ENCODE results near the gene CPLX4. TPM values are rescaled to one million over a fixed set of nuclear protein-coding genes. Genes with fewer than 3 reads are reported as not detected.

CPLX4 gene
- total and polyA plus RNA-seq, 2 donors (not counting 1 experiment from before 2014, with no cell fraction given) = not detected

DNA sequence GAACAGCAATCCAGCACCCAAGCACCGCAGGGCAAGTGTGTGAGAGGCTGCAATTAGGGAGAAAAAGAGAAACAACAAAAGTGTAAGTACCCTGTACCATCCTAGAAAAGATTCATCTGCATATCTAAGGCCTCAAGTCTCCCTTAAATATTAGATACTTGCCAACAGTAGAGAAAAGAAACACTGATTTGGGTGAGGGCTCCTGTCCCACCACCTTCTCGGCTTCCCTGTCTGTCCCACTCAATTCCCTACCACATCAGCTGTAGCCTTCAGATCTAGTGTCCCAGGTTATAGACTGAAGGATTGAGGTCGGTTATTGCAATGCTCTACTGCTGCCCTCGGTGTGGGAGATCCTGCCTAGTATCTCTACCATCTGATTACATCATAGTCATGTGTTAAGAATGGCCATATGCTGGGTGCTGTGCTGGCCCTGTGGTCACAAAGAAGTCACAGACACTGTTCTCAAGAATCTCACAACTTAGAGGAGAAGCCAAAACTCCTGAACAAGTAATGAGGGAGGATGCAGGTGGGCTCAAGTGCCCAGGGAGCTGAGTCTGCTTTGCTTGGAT, 47.7 kb downstream of the CPLX4 start:
- TF ChIP-seq, protein P1, sequence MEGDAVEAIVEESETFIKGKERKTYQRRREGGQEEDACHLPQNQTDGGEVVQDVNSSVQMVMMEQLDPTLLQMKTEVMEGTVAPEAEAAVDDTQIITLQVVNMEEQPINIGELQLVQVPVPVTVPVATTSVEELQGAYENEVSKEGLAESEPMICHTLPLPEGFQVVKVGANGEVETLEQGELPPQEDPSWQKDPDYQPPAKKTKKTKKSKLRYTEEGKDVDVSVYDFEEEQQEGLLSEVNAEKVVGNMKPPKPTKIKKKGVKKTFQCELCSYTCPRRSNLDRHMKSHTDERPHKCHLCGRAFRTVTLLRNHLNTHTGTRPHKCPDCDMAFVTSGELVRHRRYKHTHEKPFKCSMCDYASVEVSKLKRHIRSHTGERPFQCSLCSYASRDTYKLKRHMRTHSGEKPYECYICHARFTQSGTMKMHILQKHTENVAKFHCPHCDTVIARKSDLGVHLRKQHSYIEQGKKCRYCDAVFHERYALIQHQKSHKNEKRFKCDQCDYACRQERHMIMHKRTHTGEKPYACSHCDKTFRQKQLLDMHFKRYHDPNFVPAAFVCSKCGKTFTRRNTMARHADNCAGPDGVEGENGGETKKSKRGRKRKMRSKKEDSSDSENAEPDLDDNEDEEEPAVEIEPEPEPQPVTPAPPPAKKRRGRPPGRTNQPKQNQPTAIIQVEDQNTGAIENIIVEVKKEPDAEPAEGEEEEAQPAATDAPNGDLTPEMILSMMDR (IDR thresholded peaks at IDR 0.05) = no peak
- no peak for TF ChIP-seq EZH2 (IDR thresholded peaks at IDR 0.05; ENCODE audit: borderline replicate concordance, insufficient read depth, low read depth, low read length, poor library complexity, severe bottlenecking)
- Mint-ChIP-seq H3K4me1 (peaks cover 35% of the 10 kb centered on the region), H3K27me3 (peaks cover 76% of the 10 kb centered on the region), H3K27ac (no peak overlapping the region), H3K9me3 (ENCODE audit: insufficient read depth) (no peaks in the 10 kb centered on the region), H3K4me3 (no peak overlapping the region)
- ChIA-PET CTCF (no interaction called here), POLR2A (no interaction called here)
- Histone ChIP-seq H2AFZ (ENCODE audit: insufficient read depth, low read depth, low read length, poor library complexity, severe bottlenecking) (no peak overlapping the region), H3K4me1 (ENCODE audit: control insufficient read depth in 2 of 2, insufficient read depth in 2 of 2, low read length in 2 of 2) (peaks cover 42 to 61% of the 10 kb centered on the region in 2 donors), H3K9me3 (ENCODE audit: control extremely low read depth in 1 of 3, control insufficient read depth in 2 of 3, insufficient read depth in 1 of 3, low read length in 2 of 3) (peaks cover 0 to 45% (median 0%) of the 10 kb centered on the region in 3 donors), H3K4me3 (ENCODE audit: control extremely low read depth in 1 of 5, extremely low read depth in 1 of 5, insufficient read depth in 1 of 5, low read depth in 2 of 5, low read length in 4 of 5) (no peak overlapping the region), H3K27ac (ENCODE audit: low read length in 2 of 2) (no peak overlapping the region), H3K79me2 (ENCODE audit: control insufficient read depth, insufficient read depth, low read length) (no peaks in the 10 kb centered on the region), H3K4me2 (replicated peaks; ENCODE audit: low read depth, low read length, poor library complexity, severe bottlenecking) (no peak overlapping the region), H3K27me3 (replicated peaks in 1 of 4; ENCODE audit: control extremely low read depth in 1 of 4, control insufficient read depth in 3 of 4, insufficient read depth in 4 of 4, low read length in 3 of 4) (peaks cover 0 to 95% (median 72%) of the 10 kb centered on the region in 4 experiments), H3K9ac (ENCODE audit: low read length) (no peak overlapping the region), H4K20me1 (ENCODE audit: control insufficient read depth, insufficient read depth, low read length, poor library complexity, severe bottlenecking) (no peaks in the 10 kb centered on the region), H3K36me3 (replicated peaks in 1 of 2; ENCODE audit: control extremely low read depth in 1 of 2, control insufficient read depth in 1 of 2, extremely low read depth in 1 of 2, insufficient read depth in 2 of 2, low read length in 1 of 2) (no peaks in the 10 kb centered on the region)
- intact Hi-C loops (cut with micrococcal nuclease) = loop anchor here (5.0 kb wide), 1 partner anchor 87 kb away; the partner anchor contains the start of gene LMAN1
- peak; percentile 6 for DNase-seq
- no CpG with 5 or more reads among the region's 4 CpGs for WGBS (ENCODE audit: insufficient coverage)
- no peak for ATAC-seq (ENCODE audit: low read depth)

GRCh38 chr18:59269563-59270119, 48.8 kb downstream of the CPLX4 start:
- no peaks in the 10 kb centered on the region for H3K36me3 ChIP-seq (replicated peaks in 1 of 2; ENCODE audit: control extremely low read depth in 1 of 2, control insufficient read depth in 1 of 2, extremely low read depth in 1 of 2, insufficient read depth in 2 of 2, low read length in 1 of 2)
- no peak overlapping the region for H3K27ac Mint-ChIP-seq
- intact Hi-C loops (cut with micrococcal nuclease) = loop anchor here (5.0 kb wide), 1 partner anchor 88 kb away; the partner anchor contains the start of gene LMAN1
- H3K9me3 Mint-ChIP-seq (ENCODE audit: insufficient read depth) = no peaks in the 10 kb centered on the region
- ChIA-PET POLR2A (no interaction called here), CTCF (interaction anchor here (0.7 kb wide), 1 partner anchor 19 kb away, joined by 4 read pairs; no protein-coding TSS in a partner anchor)
- H2AFZ ChIP-seq (ENCODE audit: insufficient read depth, low read depth, low read length, poor library complexity, severe bottlenecking) = peak overlapping the region; percentile 53
- no peaks in the 10 kb centered on the region for H3K79me2 ChIP-seq (ENCODE audit: control insufficient read depth, insufficient read depth, low read length)
- 13% methylated on average over 16 of the region's 17 CpGs for WGBS (ENCODE audit: insufficient coverage)
- DNase-seq = no peak
- peak overlapping the region in 2 of 5 experiments; percentile 32 to 36 for H3K4me3 ChIP-seq (ENCODE audit: control extremely low read depth in 1 of 5, extremely low read depth in 1 of 5, insufficient read depth in 1 of 5, low read depth in 2 of 5, low read length in 4 of 5)
- H3K4me2 ChIP-seq (replicated peaks; ENCODE audit: low read depth, low read length, poor library complexity, severe bottlenecking) = peak overlapping the region; percentile 70
- peaks cover 38% of the 10 kb centered on the region for H3K4me1 Mint-ChIP-seq
- no peak for ATAC-seq (ENCODE audit: low read depth)
- no peak overlapping the region for H3K27ac ChIP-seq (ENCODE audit: low read length in 2 of 2)
- H3K4me1 ChIP-seq (ENCODE audit: control insufficient read depth in 2 of 2, insufficient read depth in 2 of 2, low read length in 2 of 2) = peaks cover 53 to 71% of the 10 kb centered on the region in 2 donors
- peaks cover 67% of the 10 kb centered on the region for H3K27me3 Mint-ChIP-seq
- peak overlapping the region; percentile 18 for H3K9ac ChIP-seq (ENCODE audit: low read length)
- no peak for TF ChIP-seq EZH2 (IDR thresholded peaks at IDR 0.05; ENCODE audit: borderline replicate concordance, insufficient read depth, low read depth, low read length, poor library complexity, severe bottlenecking)
- TF ChIP-seq, protein P1 (IDR thresholded peaks at IDR 0.05) = no peak
- peaks cover 0 to 96% (median 73%) of the 10 kb centered on the region in 4 experiments for H3K27me3 ChIP-seq (replicated peaks in 1 of 4; ENCODE audit: control extremely low read depth in 1 of 4, control insufficient read depth in 3 of 4, insufficient read depth in 4 of 4, low read length in 3 of 4)
- peaks cover 0 to 57% (median 0%) of the 10 kb centered on the region in 3 donors for H3K9me3 ChIP-seq (ENCODE audit: control extremely low read depth in 1 of 3, control insufficient read depth in 2 of 3, insufficient read depth in 1 of 3, low read length in 2 of 3)
- no peaks in the 10 kb centered on the region for H4K20me1 ChIP-seq (ENCODE audit: control insufficient read depth, insufficient read depth, low read length, poor library complexity, severe bottlenecking)
- peak overlapping the region; percentile 57 for H3K4me3 Mint-ChIP-seq

Data from B cell (primary cell).